Panc1 (cell line): ENCODE results near the gene ZNF775. TPM values are rescaled to one million over a fixed set of nuclear protein-coding genes. Genes with fewer than 3 reads are reported as not detected.

ENCODE experiments used
- ATAC-seq: fragments of 200-7000 bp; cut with Tn5 transposase; 2 replicates; pipeline ENCODE4 v1.9.1; 2020; ENCODE audit warnings: mild to moderate bottlenecking, moderate library complexity
- BruUV-seq: library from RNA; stranded (reverse); fragments of 400-500 nt; replicated peaks from 2 replicates; lab custom pipeline; 2021; lab: Mats Ljungman, UMichigan
- CTCF ChIA-PET: fragments of 300-600 bp; sonication (Branson Sonifier 250); formaldehyde crosslinking; loops from one replicate; lab custom pipeline; 2022; ENCODE audit warnings: antibody characterized with exemption; lab: Charles Lee
- POLR2A ChIA-PET: fragments of 300-600 bp; sonication (Branson Sonifier 250); formaldehyde crosslinking; loops from one replicate; lab custom pipeline; 2022; ENCODE audit warnings: antibody characterized with exemption; lab: Charles Lee
- DNase-seq: peaks from one replicate; pipeline ENCODE4 v3.0.0-alpha.2; 2010; ENCODE audit warnings: low read depth, low spot score
- H3K27ac ChIP-seq: 2 replicates; pipeline ENCODE4 v1.5.1; 2011; ENCODE audit warnings: mild to moderate bottlenecking, low read length, inconsistent platforms
- H3K27me3 ChIP-seq: fragments of 200-500 bp; sonication (Bioruptor generic); 2 replicates; pipeline ENCODE4 v1.6.0; 2014; ENCODE audit warnings: low read length, inconsistent platforms; ENCODE audit not compliant: control insufficient read depth, insufficient read depth
- H3K36me3 ChIP-seq: fragments of 200-500 bp; sonication (Bioruptor generic); 2 replicates; pipeline ENCODE4 v1.5.1; 2014; ENCODE audit warnings: inconsistent platforms, mild to moderate bottlenecking, low read length, moderate library complexity; ENCODE audit not compliant: control insufficient read depth, insufficient read depth
- H3K4me1 ChIP-seq: 2 replicates; pipeline ENCODE4 v1.5.1; 2011; ENCODE audit warnings: inconsistent platforms, mild to moderate bottlenecking, low read length, moderate library complexity; ENCODE audit not compliant: control insufficient read depth, insufficient read depth
- H3K4me3 ChIP-seq, 2 experiments: 2 replicates each; pipeline ENCODE4 v1.5.1; 2011 to 2012; ENCODE audit warnings: low read depth in 2 of 2, low read length in 2 of 2, mild to moderate bottlenecking in 2 of 2, inconsistent platforms in 1 of 2, moderate library complexity in 1 of 2
- H3K9me3 ChIP-seq: fragments of 200-500 bp; sonication (Bioruptor generic); 2 replicates; pipeline ENCODE4 v1.5.1; 2014; ENCODE audit warnings: low read depth, mild to moderate bottlenecking, inconsistent platforms, low read length, moderate library complexity; ENCODE audit not compliant: control insufficient read depth, insufficient read depth
- POLR2AphosphoS5 ChIP-seq: IDR thresholded peaks from 2 replicates; pipeline ENCODE4 v1.6.1; 2012; ENCODE audit warnings: mild to moderate bottlenecking, low read depth, low read length, moderate library complexity
- SIN3A ChIP-seq: IDR thresholded peaks from 2 replicates; pipeline ENCODE4 v1.6.1; 2012; ENCODE audit warnings: low read depth, mild to moderate bottlenecking, low read length, moderate library complexity, borderline replicate concordance; ENCODE audit not compliant: insufficient read depth
- TCF7L2 ChIP-seq: IDR thresholded peaks from 2 replicates; pipeline ENCODE4 v1.6.1; 2011; ENCODE audit warnings: mild to moderate bottlenecking, low read depth, low read length, inconsistent platforms
- in situ Hi-C: cut with HindIII; loops from 2 replicates; pipeline ENCODE4 v1.10.0; 2016; ENCODE audit warnings: low sequenced_read_pairs, low pct_unique_long_range_greater_than_20kb
- intact Hi-C: fragments of 100-400 bp; cut with micrococcal nuclease; formaldehyde crosslinking; loops from one replicate; pipeline ENCODE4 v1.10.0; 2022; ENCODE audit not compliant: unreplicated experiment
- total RNA-seq: library from RNA; stranded (reverse); gene quantifications from one replicate; pipeline ENCODE4 v1.2.1, GENCODE V29; 2021; ENCODE audit not compliant: unreplicated experiment
- TF ChIP-seq, protein P1 (sequence below): fragments of 450-650 bp; IDR thresholded peaks from 2 replicates; pipeline ENCODE4 v1.5.1; 2017; ENCODE audit warnings: mild to moderate bottlenecking
- TF ChIP-seq, protein P2 (sequence below), 2 experiments: IDR thresholded peaks; 2 replicates each; pipeline ENCODE4 v1.6.1; 2011 to 2012; ENCODE audit warnings: low read depth in 2 of 2, control low read depth in 1 of 2, low read length in 1 of 2, mild to moderate bottlenecking in 1 of 2, moderate library complexity in 1 of 2; ENCODE audit not compliant: insufficient read depth in 1 of 2

Gene ZNF775
- total RNA-seq, 1 experiment from 2014 or later, result 14.7 TPM

DNA sequence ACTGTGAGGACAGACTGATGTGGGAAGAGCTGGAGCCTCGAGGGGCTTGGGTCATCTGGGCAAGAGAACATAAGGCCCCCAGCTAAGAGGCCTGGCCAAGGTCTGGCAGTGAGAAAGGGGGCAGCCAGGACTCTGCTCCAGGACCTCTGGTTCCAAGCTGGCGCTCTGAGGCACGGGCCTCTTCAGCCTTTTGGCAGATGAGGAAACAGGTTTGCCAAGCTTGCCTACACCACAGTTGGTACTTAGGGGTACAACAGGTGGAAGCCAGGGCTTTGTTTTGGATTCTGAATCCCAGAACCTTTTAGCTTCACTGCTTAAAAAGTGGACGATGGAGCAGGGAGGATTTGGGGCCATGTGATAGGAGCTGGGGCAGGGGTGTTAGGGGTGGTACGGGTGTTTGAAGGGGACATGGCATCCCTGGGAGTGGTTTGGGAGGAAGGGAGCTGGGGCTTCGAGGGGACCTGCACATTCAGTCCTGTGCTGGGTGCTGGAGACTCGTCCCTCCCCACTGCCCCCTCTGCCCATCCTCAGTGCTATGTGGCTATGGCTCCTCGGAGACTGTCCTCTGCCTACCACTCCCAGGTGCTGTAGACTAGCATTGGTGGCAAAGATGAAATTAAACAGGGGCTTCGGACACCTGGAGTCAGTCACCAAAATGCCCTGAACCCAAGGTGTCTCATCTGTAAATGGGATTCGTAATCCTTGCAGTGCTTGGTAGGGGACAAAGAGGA, 30.3 kb downstream of the ZNF775 start:
- H3K9me3 ChIP-seq, result no peaks in the 10 kb centered on the region
- ChIA-PET CTCF (interaction anchor here (0.6 kb wide), 1 partner anchor 15 kb away, joined by 3 read pairs; no protein-coding TSS in a partner anchor), POLR2A (interaction anchor here (0.7 kb wide), 1 partner anchor 347 kb away, joined by 3 read pairs; no protein-coding TSS in a partner anchor)
- peaks cover 14% of the 10 kb centered on the region for H3K4me1 ChIP-seq
- in situ Hi-C loops (no loop called here), intact Hi-C loops (no loop called here)
- ATAC-seq (no peak), DNase-seq (no peak)
- no peaks in the 10 kb centered on the region for H3K27me3 ChIP-seq
- BruUV-seq, result no TSS peak
- TF ChIP-seq, protein P1, sequence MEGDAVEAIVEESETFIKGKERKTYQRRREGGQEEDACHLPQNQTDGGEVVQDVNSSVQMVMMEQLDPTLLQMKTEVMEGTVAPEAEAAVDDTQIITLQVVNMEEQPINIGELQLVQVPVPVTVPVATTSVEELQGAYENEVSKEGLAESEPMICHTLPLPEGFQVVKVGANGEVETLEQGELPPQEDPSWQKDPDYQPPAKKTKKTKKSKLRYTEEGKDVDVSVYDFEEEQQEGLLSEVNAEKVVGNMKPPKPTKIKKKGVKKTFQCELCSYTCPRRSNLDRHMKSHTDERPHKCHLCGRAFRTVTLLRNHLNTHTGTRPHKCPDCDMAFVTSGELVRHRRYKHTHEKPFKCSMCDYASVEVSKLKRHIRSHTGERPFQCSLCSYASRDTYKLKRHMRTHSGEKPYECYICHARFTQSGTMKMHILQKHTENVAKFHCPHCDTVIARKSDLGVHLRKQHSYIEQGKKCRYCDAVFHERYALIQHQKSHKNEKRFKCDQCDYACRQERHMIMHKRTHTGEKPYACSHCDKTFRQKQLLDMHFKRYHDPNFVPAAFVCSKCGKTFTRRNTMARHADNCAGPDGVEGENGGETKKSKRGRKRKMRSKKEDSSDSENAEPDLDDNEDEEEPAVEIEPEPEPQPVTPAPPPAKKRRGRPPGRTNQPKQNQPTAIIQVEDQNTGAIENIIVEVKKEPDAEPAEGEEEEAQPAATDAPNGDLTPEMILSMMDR, result no peak
- TF ChIP-seq, protein P2, sequence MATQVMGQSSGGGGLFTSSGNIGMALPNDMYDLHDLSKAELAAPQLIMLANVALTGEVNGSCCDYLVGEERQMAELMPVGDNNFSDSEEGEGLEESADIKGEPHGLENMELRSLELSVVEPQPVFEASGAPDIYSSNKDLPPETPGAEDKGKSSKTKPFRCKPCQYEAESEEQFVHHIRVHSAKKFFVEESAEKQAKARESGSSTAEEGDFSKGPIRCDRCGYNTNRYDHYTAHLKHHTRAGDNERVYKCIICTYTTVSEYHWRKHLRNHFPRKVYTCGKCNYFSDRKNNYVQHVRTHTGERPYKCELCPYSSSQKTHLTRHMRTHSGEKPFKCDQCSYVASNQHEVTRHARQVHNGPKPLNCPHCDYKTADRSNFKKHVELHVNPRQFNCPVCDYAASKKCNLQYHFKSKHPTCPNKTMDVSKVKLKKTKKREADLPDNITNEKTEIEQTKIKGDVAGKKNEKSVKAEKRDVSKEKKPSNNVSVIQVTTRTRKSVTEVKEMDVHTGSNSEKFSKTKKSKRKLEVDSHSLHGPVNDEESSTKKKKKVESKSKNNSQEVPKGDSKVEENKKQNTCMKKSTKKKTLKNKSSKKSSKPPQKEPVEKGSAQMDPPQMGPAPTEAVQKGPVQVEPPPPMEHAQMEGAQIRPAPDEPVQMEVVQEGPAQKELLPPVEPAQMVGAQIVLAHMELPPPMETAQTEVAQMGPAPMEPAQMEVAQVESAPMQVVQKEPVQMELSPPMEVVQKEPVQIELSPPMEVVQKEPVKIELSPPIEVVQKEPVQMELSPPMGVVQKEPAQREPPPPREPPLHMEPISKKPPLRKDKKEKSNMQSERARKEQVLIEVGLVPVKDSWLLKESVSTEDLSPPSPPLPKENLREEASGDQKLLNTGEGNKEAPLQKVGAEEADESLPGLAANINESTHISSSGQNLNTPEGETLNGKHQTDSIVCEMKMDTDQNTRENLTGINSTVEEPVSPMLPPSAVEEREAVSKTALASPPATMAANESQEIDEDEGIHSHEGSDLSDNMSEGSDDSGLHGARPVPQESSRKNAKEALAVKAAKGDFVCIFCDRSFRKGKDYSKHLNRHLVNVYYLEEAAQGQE (IDR thresholded peaks at IDR 0.05; ENCODE audit: insufficient read depth in 1 of 2, low read depth in 2 of 2, low read length in 1 of 2), result no peak
- no peak for TF ChIP-seq POLR2AphosphoS5
- no peak for TF ChIP-seq TCF7L2
- TF ChIP-seq SIN3A, result no peak
- H3K4me3 ChIP-seq, result no peak overlapping the region
- H3K27ac ChIP-seq, result no peak overlapping the region
- no peaks in the 10 kb centered on the region for H3K36me3 ChIP-seq

DNA sequence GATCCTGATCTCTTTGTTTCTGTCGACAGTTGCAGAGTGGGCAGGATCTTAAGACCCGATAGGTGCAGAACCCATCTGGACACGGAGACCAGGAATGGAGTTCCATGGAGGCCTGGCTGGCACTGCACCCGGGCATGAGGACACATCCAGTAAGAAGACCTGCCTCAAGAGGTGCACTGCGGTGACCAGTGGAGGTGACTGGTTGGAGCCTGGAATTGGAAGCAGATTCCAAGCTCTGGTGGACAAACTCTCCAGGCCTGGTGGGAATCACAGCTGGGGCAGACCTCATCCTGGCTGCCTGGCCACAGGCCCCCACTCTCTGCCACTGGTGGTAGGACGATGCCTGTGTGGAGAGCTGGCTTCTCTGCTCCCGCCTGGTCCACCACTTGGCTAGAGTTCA, 31.0 kb downstream of the ZNF775 start:
- no peaks in the 10 kb centered on the region for H3K27me3 ChIP-seq
- in situ Hi-C loops, result no loop called here

More for the DNA sequence above, 31.0 kb downstream of the ZNF775 start:
- ATAC-seq (no peak), DNase-seq (no peak)
- Histone ChIP-seq H3K4me1 (peaks cover 12% of the 10 kb centered on the region), H3K27ac (no peak overlapping the region), H3K4me3 (no peak overlapping the region), H3K36me3 (no peaks in the 10 kb centered on the region), H3K9me3 (no peaks in the 10 kb centered on the region)
- POLR2A ChIA-PET, result no interaction called here
- intact Hi-C loops, result no loop called here
- TF ChIP-seq, protein P2 (IDR thresholded peaks at IDR 0.05; ENCODE audit: insufficient read depth in 1 of 2, low read depth in 2 of 2, low read length in 1 of 2), result no peak
- TF ChIP-seq POLR2AphosphoS5 (no peak), SIN3A (no peak), TCF7L2 (no peak)
- TF ChIP-seq, protein P1, result no peak
- BruUV-seq, result no TSS peak
- CTCF ChIA-PET, result no interaction called here
